ENCODE data around the gene PARP4.
"Not testable (repeated sequence)": the region's sequence is repeated elsewhere in the genome, so short reads cannot be mapped to it uniquely, and the experiment has no call there.

Gene PARP4

DNA sequence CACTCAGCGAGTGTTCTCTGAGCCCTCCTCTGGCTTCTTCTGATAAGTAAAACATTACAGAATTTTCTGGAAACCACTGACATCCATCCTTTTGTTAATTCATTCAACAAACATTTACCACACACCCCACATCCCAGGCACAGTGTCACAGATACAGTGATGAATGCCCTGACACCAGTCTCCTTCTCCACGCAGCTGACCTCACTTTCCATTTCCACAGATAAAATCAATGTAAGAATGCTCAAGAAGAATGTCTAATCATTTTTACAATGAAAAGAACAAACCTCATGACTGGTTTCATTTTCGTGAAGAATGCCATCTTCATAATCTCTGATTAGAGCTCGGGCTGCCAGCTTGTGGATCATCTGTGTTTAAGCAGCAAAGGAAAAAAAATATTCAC lies 69.2 kb downstream of the PARP4 start:
- no peak for DNase-seq

DNA sequence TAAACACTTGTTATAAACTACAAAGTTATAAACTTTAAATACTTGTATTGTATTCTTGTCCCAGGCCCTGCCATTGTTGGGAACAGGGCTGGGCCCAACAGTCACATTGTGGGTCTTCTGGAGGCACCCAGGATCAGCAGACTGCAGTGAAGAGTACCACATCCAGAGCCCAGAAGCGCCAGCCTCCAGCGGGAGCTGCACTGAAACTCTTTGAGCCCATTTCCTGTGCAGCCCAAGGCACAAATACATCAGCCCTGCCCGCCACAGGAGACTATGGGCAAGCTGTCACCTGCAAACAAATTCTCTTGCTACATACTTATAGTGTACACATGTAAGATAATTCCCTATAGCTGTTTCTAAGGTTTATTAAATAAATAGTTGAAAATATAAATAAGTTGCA lies 86.5 kb downstream of the PARP4 start:
- not testable (repeated sequence) for DNase-seq

DNA sequence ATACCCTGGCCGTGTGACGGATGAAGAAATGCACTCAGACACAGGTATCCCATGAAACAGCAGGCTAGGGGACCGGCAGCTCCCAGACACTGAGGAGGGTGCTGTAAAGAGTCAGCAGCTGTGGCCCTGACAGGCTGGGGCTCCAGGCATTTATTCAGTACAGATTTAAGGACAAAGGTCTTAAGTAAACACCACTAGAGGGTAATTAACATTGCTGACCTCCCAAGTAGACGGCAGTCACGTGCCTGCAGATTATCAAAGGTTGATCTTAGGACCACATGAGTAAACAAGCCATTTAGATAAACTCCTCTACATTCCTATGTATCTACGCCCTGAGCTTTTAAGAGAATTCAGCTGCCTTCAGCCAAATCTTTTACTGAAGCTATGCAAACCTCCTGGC lies 92.9 kb downstream of the PARP4 start:
- DNase-seq, result not testable (repeated sequence)

GRCh38 chr13:24407844-24408243 lies 104.7 kb downstream of the PARP4 start:
- no peak for DNase-seq

- no peak for DNase-seq
Measured at GRCh38 chr13:24406524-24406923, 106.1 kb downstream of the PARP4 start.

GRCh38 chr13:24396821-24397220 lies 115.8 kb downstream of the PARP4 start:
- no peak for DNase-seq

GRCh38 chr13:24392972-24393371 lies 119.6 kb downstream of the PARP4 start:
- no peak for DNase-seq

DNA sequence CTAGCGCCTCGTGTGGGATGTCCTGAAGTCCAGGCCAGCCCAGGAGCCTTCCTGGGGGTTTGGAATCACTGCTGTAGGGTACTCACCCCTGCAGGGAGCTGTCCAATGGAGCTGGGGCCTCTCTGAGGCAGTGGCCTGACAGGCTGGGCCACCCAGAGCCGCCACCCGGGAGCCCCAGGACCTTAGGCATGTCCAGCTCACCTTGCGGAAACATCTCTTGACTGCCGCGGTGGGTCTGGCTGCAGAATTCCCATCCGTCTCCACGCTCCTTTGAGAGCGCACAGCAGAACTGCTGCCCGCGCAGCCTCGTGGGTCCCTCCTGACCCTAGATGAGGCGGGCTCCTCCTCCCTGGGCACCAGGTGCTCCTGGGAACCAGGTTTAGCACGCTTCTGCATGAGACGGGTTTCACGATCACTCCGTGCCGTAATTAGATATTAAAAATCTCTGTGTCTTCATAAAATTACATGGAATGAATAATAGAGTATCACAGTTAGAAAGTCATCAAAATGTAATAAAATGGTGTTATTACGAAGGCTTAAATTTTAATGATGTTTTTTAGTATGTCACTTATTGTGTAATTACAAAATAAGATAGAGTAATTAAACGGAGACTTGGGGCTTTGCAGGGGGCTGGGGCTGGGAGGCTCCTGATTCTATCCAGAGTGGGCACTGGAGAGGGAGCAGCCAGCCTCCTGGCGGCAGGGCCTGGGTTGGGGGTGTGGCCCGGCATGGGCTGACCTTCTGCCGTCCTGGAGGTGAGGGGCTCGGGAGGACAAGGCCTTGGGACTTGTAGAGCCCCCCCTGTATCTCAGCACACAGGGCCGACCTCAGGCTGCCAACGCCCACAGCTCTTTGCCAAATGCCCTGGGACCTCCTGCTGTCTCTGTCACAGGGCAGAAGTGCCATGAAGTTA lies 120.6 kb downstream of the PARP4 start:
- DNase-seq, result not testable (repeated sequence)

- DNase-seq, result not testable (repeated sequence)
Measured at GRCh38 chr13:24390795-24391194, 121.8 kb downstream of the PARP4 start.

DNA sequence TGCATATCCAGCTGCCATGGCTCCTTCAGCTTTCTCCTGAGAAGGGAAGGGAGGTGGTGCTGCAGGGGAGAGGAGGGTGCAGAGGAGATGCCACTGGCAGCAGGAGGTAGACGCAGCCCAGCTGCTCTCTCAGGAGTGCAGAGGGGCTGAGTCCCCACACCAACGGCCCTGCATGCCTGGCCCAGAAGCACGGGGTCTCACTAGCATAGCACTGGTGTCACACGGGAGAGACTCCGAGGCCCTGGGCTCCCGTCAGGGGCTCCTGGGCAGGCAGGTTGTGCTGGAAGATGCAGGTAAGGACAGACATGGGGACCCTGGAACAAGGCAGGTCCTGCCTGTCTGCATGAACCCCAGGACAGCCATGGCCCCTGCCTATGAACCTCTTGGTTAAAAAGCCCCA lies 123.1 kb downstream of the PARP4 start:
- no peak for DNase-seq

GRCh38 chr13:24388743-24389142 lies 123.8 kb downstream of the PARP4 start:
- DNase-seq, result not testable (repeated sequence)

DNA sequence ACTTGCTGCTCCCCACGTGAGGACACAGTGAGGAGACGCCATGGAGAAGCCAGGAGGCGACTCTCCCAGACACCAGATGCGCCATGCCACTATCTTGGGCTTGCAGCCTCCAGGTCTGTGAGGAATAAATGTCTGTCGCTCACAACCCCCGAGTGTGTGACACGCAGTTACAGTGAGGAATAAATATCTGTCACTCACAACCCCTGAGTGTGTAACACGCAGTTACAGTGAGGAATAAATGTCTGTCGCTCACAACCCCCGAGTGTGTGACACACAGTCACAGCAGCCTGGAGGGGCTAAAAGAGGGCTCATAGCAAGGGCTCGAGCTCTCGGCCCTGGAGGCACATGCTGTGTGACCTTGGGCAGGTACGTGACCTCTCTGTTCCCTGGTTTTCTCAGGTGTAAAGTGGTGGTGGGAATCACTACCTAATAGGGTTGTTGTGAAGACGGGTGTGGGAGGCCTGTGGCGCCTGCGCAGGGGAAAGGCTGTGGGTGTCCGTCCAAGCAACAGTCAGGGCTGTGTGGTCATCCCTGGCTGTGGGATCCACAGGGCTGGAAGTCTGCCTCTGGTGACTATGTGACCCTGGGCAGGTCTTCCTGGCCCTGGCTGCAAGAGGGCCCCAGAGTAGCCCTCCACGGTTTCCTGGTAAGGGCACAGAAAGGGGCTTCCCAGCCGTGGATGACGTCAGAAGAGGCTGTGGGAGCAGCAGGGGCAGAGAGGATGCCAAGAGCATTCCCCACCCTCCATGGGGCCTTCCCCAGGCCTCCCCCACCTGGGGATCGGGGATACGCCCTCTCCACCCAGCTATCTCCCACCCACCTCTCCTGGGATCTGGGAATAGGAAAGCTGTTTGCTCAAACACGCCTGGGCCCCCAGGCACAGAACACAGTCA lies 125.5 kb downstream of the PARP4 start:
- DNase-seq, result no peak

- no peak for DNase-seq
Measured at GRCh38 chr13:24385902-24386301, 126.7 kb downstream of the PARP4 start.

- not testable (repeated sequence) for DNase-seq
Measured at GRCh38 chr13:24384946-24385345, 127.6 kb downstream of the PARP4 start.

DNA sequence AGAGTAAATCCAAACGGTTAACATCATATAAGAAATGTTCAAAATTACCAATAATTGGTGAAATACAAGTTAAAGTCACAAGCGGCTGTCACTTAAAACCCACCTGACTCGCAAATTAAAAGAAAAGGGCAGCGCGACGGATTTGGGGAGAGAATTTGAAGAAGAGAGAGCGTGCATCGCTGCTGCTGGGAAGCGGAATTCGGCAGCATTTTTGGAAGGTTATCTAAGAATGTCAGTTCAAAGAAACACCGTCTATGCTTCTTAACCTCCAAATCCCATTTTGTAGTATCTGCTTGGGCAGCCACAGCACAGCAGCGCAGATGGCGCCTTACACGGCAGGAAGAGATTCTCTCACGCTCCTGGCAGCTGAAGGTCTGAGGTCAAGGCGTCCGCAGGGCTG lies 128.5 kb downstream of the PARP4 start:
- DNase-seq, result not testable (repeated sequence)

- DNase-seq, result no peak
Measured at GRCh38 chr13:24381541-24382265, 130.9 kb downstream of the PARP4 start.

- DNase-seq, result not testable (repeated sequence)
Measured at GRCh38 chr13:24380881-24381280, 131.7 kb downstream of the PARP4 start.

DNA sequence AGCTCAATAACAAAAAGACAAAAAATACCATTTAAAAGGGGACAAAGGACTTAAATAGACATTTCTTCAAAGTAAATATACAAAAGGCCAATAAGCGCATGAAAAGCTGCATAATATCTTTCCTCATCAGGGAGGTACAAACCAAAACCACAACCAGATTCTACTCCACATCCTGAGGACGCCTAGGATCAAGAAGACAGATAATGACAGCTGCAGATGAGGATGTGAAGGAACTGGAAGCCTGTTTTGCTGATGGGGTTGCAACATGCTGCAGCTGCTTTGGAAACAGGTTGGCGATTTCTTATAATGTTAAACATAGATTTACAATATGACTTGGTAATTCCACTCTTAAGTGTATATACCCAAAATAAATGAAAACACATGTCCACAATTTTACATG lies 132.4 kb downstream of the PARP4 start:
- DNase-seq, result not testable (repeated sequence)

DNA sequence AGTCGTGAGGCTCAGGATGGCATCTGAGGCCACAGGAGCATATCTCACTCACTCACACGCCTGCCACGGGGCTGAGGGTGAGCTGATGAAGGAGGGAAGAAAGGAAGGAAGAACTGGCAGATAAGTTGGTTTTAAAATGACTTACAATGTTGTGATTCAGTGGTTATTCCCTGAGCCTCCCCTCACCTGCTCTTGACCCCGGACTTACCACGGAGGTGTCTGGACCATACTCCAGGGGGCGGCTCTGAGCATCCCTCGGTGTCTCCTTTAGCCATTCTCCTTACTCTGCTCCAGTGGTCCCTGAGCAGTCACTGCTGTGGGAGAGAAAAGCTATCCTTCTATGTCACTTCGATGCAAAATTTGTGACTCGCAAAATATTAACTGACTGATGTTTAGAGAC lies 141.3 kb downstream of the PARP4 start:
- DNase-seq, result not testable (repeated sequence)

Data from NCI-H1105 (cell line).